HG02840 (cell line): ENCODE data around the gene TTLL4.
"Not testable (repeated sequence)": the region's sequence is repeated elsewhere in the genome, so short reads cannot be mapped to it uniquely, and the experiment has no call there.

Source experiments
- ATAC-seq: cut with Tn5 transposase; IDR thresholded peaks from one replicate; pipeline ENCODE4 v1.9.1; 2021; ENCODE audit warnings: mild to moderate bottlenecking, moderate library complexity, moderate number of reproducible peaks; ENCODE audit not compliant: unreplicated experiment, low FRiP score

The TTLL4 gene

GRCh38 chr2:218734190-218734975 is 23.7 kb downstream of the TTLL4 start:
- no peak for ATAC-seq

GRCh38 chr2:218736531-218736930 is 25.9 kb downstream of the TTLL4 start:
- no peak for ATAC-seq

- ATAC-seq = no peak
Measured at GRCh38 chr2:218743068-218743467, 32.4 kb downstream of the TTLL4 start.

GRCh38 chr2:218744615-218745014 is 34.0 kb downstream of the TTLL4 start:
- no peak for ATAC-seq

GRCh38 chr2:218745160-218745558 is 34.5 kb downstream of the TTLL4 start:
- ATAC-seq = no peak

- no peak for ATAC-seq
Measured at GRCh38 chr2:218745559-218746469, 35.2 kb downstream of the TTLL4 start.

GRCh38 chr2:218746470-218746795 is 35.8 kb downstream of the TTLL4 start:
- ATAC-seq = no peak

- ATAC-seq = no peak
Measured at GRCh38 chr2:218746960-218747359, 36.3 kb downstream of the TTLL4 start.

- ATAC-seq = no peak
Measured at GRCh38 chr2:218748741-218749441, 38.3 kb downstream of the TTLL4 start.

GRCh38 chr2:218754201-218754600 is 43.6 kb downstream of the TTLL4 start:
- ATAC-seq = no peak

GRCh38 chr2:218754781-218755180 is 44.1 kb downstream of the TTLL4 start:
- ATAC-seq = no peak

- ATAC-seq = no peak
Measured at GRCh38 chr2:218755198-218755566, 44.5 kb downstream of the TTLL4 start.

GRCh38 chr2:218755567-218756404 is 45.2 kb downstream of the TTLL4 start:
- ATAC-seq = no peak

- ATAC-seq = no peak
Measured at GRCh38 chr2:218756599-218757377, 46.2 kb downstream of the TTLL4 start.

GRCh38 chr2:218761795-218762194 is 51.2 kb downstream of the TTLL4 start:
- ATAC-seq = no peak

- ATAC-seq = not testable (repeated sequence)
Measured at GRCh38 chr2:218772759-218773158, 62.1 kb downstream of the TTLL4 start.

GRCh38 chr2:218773881-218774280 is 63.2 kb downstream of the TTLL4 start:
- no peak for ATAC-seq

GRCh38 chr2:218776488-218776887 is 65.9 kb downstream of the TTLL4 start:
- ATAC-seq = no peak

GRCh38 chr2:218777276-218777990 is 66.8 kb downstream of the TTLL4 start:
- no peak for ATAC-seq
